ENCODE measurements around the gene NCAN. TPM values are rescaled to one million over a fixed set of nuclear protein-coding genes. Genes with fewer than 3 reads are reported as not detected.

Gene NCAN
- polyA plus RNA-seq, 1 donor, result 0.39 TPM

- Histone ChIP-seq H3K4me3 (ENCODE audit: low read length) (no peak overlapping the region), H3K4me1 (ENCODE audit: control insufficient read depth, insufficient read depth, low read length) (no peaks in the 10 kb centered on the region), H3K27ac (ENCODE audit: low read length) (no peak overlapping the region), H3K27me3 (ENCODE audit: control insufficient read depth, insufficient read depth, low read length) (no peaks in the 10 kb centered on the region), H3K36me3 (ENCODE audit: control insufficient read depth, insufficient read depth, low read length) (peaks cover 32% of the 10 kb centered on the region), H3K9me3 (ENCODE audit: control insufficient read depth, low read depth, low read length) (no peaks in the 10 kb centered on the region)
- DNase-seq, result no peak
- WGBS (ENCODE audit: insufficient coverage, low lambda C conversion rate), result no CpG with 5 or more reads among the region's 8 CpGs
Observed at GRCh38 chr19:19176950-19177349, 34.8 kb upstream of the NCAN start.

- no peak overlapping the region for H3K4me3 ChIP-seq (ENCODE audit: low read length)
- H3K27ac ChIP-seq (ENCODE audit: low read length), result no peak overlapping the region
- no peaks in the 10 kb centered on the region for H3K4me1 ChIP-seq (ENCODE audit: control insufficient read depth, insufficient read depth, low read length)
- no peaks in the 10 kb centered on the region for H3K27me3 ChIP-seq (ENCODE audit: control insufficient read depth, insufficient read depth, low read length)
- no peak for DNase-seq
- WGBS (ENCODE audit: insufficient coverage, low lambda C conversion rate), result no CpG with 5 or more reads among the region's 17 CpGs
- H3K36me3 ChIP-seq (ENCODE audit: control insufficient read depth, insufficient read depth, low read length), result peaks cover 40% of the 10 kb centered on the region
- H3K9me3 ChIP-seq (ENCODE audit: control insufficient read depth, low read depth, low read length), result no peaks in the 10 kb centered on the region
Observed at GRCh38 chr19:19179548-19180441, 32.0 kb upstream of the NCAN start.

GRCh38 chr19:19181488-19181998 is 30.2 kb upstream of the NCAN start:
- DNase-seq, result no peak
- Histone ChIP-seq H3K36me3 (ENCODE audit: control insufficient read depth, insufficient read depth, low read length) (peaks cover 50% of the 10 kb centered on the region), H3K27me3 (ENCODE audit: control insufficient read depth, insufficient read depth, low read length) (no peaks in the 10 kb centered on the region), H3K9me3 (ENCODE audit: control insufficient read depth, low read depth, low read length) (no peaks in the 10 kb centered on the region), H3K4me1 (ENCODE audit: control insufficient read depth, insufficient read depth, low read length) (no peaks in the 10 kb centered on the region), H3K27ac (ENCODE audit: low read length) (no peak overlapping the region), H3K4me3 (ENCODE audit: low read length) (no peak overlapping the region)
- WGBS (ENCODE audit: insufficient coverage, low lambda C conversion rate), result 90% methylated on average over 2 of the region's 9 CpGs

- H3K27ac ChIP-seq (ENCODE audit: low read length), result no peak overlapping the region
- H3K4me3 ChIP-seq (ENCODE audit: low read length), result no peak overlapping the region
- peak in 1 of 2 donors; percentile 29 for DNase-seq
- H3K4me1 ChIP-seq (ENCODE audit: control insufficient read depth, insufficient read depth, low read length), result no peaks in the 10 kb centered on the region
- no CpG with 5 or more reads among the region's 9 CpGs for WGBS (ENCODE audit: insufficient coverage, low lambda C conversion rate)
- peaks cover 30% of the 10 kb centered on the region for H3K36me3 ChIP-seq (ENCODE audit: control insufficient read depth, insufficient read depth, low read length)
- H3K9me3 ChIP-seq (ENCODE audit: control insufficient read depth, low read depth, low read length), result no peaks in the 10 kb centered on the region
- no peaks in the 10 kb centered on the region for H3K27me3 ChIP-seq (ENCODE audit: control insufficient read depth, insufficient read depth, low read length)
Observed at GRCh38 chr19:19185853-19186740, 25.7 kb upstream of the NCAN start.

- no peaks in the 10 kb centered on the region for H3K4me1 ChIP-seq (ENCODE audit: control insufficient read depth, insufficient read depth, low read length)
- WGBS (ENCODE audit: insufficient coverage, low lambda C conversion rate), result no CpG with 5 or more reads among the region's 14 CpGs
- H3K9me3 ChIP-seq (ENCODE audit: control insufficient read depth, low read depth, low read length), result no peaks in the 10 kb centered on the region
- no peaks in the 10 kb centered on the region for H3K27me3 ChIP-seq (ENCODE audit: control insufficient read depth, insufficient read depth, low read length)
- DNase-seq, result no peak
- H3K36me3 ChIP-seq (ENCODE audit: control insufficient read depth, insufficient read depth, low read length), result peaks cover 24% of the 10 kb centered on the region
- H3K27ac ChIP-seq (ENCODE audit: low read length), result no peak overlapping the region
- H3K4me3 ChIP-seq (ENCODE audit: low read length), result no peak overlapping the region
Observed at GRCh38 chr19:19186742-19187141, 25.0 kb upstream of the NCAN start.

GRCh38 chr19:19191768-19192077 is 20.0 kb upstream of the NCAN start:
- Histone ChIP-seq H3K27me3 (ENCODE audit: control insufficient read depth, insufficient read depth, low read length) (no peaks in the 10 kb centered on the region), H3K4me3 (ENCODE audit: low read length) (peak overlapping the region; percentile 73), H3K4me1 (ENCODE audit: control insufficient read depth, insufficient read depth, low read length) (no peaks in the 10 kb centered on the region), H3K9me3 (ENCODE audit: control insufficient read depth, low read depth, low read length) (no peaks in the 10 kb centered on the region), H3K36me3 (ENCODE audit: control insufficient read depth, insufficient read depth, low read length) (peaks cover 10% of the 10 kb centered on the region), H3K27ac (ENCODE audit: low read length) (peak overlapping the region; percentile 92)
- no CpG with 5 or more reads among the region's 17 CpGs for WGBS (ENCODE audit: insufficient coverage, low lambda C conversion rate)
- no peak for DNase-seq

- Histone ChIP-seq H3K27me3 (ENCODE audit: control insufficient read depth, insufficient read depth, low read length) (no peaks in the 10 kb centered on the region), H3K4me1 (ENCODE audit: control insufficient read depth, insufficient read depth, low read length) (no peaks in the 10 kb centered on the region), H3K4me3 (ENCODE audit: low read length) (peak within 1 kb of the TSS; percentile 73), H3K36me3 (ENCODE audit: control insufficient read depth, insufficient read depth, low read length) (peaks cover 13% of the 10 kb centered on the region), H3K27ac (ENCODE audit: low read length) (peak within 1 kb of the TSS; percentile 92), H3K9me3 (ENCODE audit: control insufficient read depth, low read depth, low read length) (no peaks in the 10 kb centered on the region)
- WGBS (ENCODE audit: insufficient coverage, low lambda C conversion rate), result 0% methylated on average over 6 of the region's 53 CpGs
- peak; percentile 99 to 100 for DNase-seq
Observed at GRCh38 chr19:19192078-19192882, 19.5 kb upstream of the NCAN start, which contains the start of the genes BORCS8 and RFXANK. Gene BORCS8 (minus strand): TSS chr19:19192152. CDS start chr19:19192117, 35 bp downstream. Gene RFXANK (plus strand): TSS chr19:19192258. CDS start chr19:19193947, 1,689 bp downstream.

GRCh38 chr19:19192910-19193423 is 18.8 kb upstream of the NCAN start:
- Histone ChIP-seq H3K27ac (ENCODE audit: low read length) (no peak overlapping the region), H3K4me3 (ENCODE audit: low read length) (peak overlapping the region; percentile 73), H3K27me3 (ENCODE audit: control insufficient read depth, insufficient read depth, low read length) (no peaks in the 10 kb centered on the region), H3K4me1 (ENCODE audit: control insufficient read depth, insufficient read depth, low read length) (no peaks in the 10 kb centered on the region), H3K9me3 (ENCODE audit: control insufficient read depth, low read depth, low read length) (no peaks in the 10 kb centered on the region), H3K36me3 (ENCODE audit: control insufficient read depth, insufficient read depth, low read length) (peaks cover 15% of the 10 kb centered on the region)
- DNase-seq, result no peak
- WGBS (ENCODE audit: insufficient coverage, low lambda C conversion rate), result no CpG with 5 or more reads among the region's 22 CpGs

GRCh38 chr19:19193926-19194325 is 17.8 kb upstream of the NCAN start:
- peaks cover 25% of the 10 kb centered on the region for H3K36me3 ChIP-seq (ENCODE audit: control insufficient read depth, insufficient read depth, low read length)
- DNase-seq, result no peak
- no peaks in the 10 kb centered on the region for H3K4me1 ChIP-seq (ENCODE audit: control insufficient read depth, insufficient read depth, low read length)
- no peak overlapping the region for H3K4me3 ChIP-seq (ENCODE audit: low read length)
- WGBS (ENCODE audit: insufficient coverage, low lambda C conversion rate), result no CpG with 5 or more reads among the region's 5 CpGs
- no peaks in the 10 kb centered on the region for H3K27me3 ChIP-seq (ENCODE audit: control insufficient read depth, insufficient read depth, low read length)
- H3K9me3 ChIP-seq (ENCODE audit: control insufficient read depth, low read depth, low read length), result no peaks in the 10 kb centered on the region
- H3K27ac ChIP-seq (ENCODE audit: low read length), result no peak overlapping the region
